IMR-90 (cell line): ENCODE data around the gene TMPRSS5. TPM values are rescaled to one million over a fixed set of nuclear protein-coding genes. Genes with fewer than 3 reads are reported as not detected.

Experiments
- ATAC-seq: fragments of 200-7000 bp; cut with Tn5 transposase; 2 replicates; pipeline ENCODE4 v1.9.1; 2020; ENCODE audit warnings: low read depth, mild to moderate bottlenecking, moderate library complexity
- BruUV-seq: library from RNA; stranded (reverse); fragments of 400-500 nt; replicated peaks from 2 replicates; lab custom pipeline; 2021; lab: Mats Ljungman, UMichigan
- CTCF ChIA-PET: fragments of 300-600 bp; formaldehyde crosslinking; extraction: SDS; loops from one replicate; lab custom pipeline; 2021; ENCODE audit warnings: antibody characterized with exemption; lab: Yijun Ruan, JAX
- POLR2A ChIA-PET: fragments of 300-600 bp; sonication (Branson Sonifier 250); formaldehyde crosslinking; loops from one replicate; lab custom pipeline; 2022; ENCODE audit warnings: antibody characterized with exemption; ENCODE audit not compliant: unreplicated experiment; lab: Charles Lee
- DNase-seq: peaks from one replicate; pipeline ENCODE4 v3.0.0; 2013
- H2AFZ ChIP-seq: replicated peaks from 2 replicates; pipeline ENCODE3; 2013; ENCODE audit warnings: low read length, mild to moderate bottlenecking; ENCODE audit not compliant: poor library complexity
- H2AK5ac ChIP-seq: 2 replicates; pipeline ENCODE4 v1.6.1; 2013; ENCODE audit warnings: low read depth, low read length, inconsistent platforms
- H2AK9ac ChIP-seq: replicated peaks from 2 replicates; pipeline ENCODE3; 2013; ENCODE audit warnings: mild to moderate bottlenecking, low read depth, low read length, moderate library complexity; ENCODE audit not compliant: poor library complexity
- H2BK120ac ChIP-seq: 2 replicates; pipeline ENCODE4 v1.6.1; 2013; ENCODE audit warnings: low read depth, low read length, inconsistent platforms
- H2BK15ac ChIP-seq: 3 replicates; pipeline ENCODE4 v1.6.1; 2013; ENCODE audit warnings: low read depth, low read length, inconsistent platforms
- H2BK20ac ChIP-seq: 2 replicates; pipeline ENCODE4 v1.6.1; 2013; ENCODE audit warnings: low read depth, mild to moderate bottlenecking, inconsistent platforms, low read length, moderate library complexity
- H2BK5ac ChIP-seq: 2 replicates; pipeline ENCODE4 v1.6.1; 2013; ENCODE audit warnings: mild to moderate bottlenecking, low read depth, low read length, inconsistent platforms; ENCODE audit not compliant: poor library complexity, severe bottlenecking
- H3K14ac ChIP-seq: replicated peaks from 2 replicates; pipeline ENCODE4 v1.6.1; 2013; ENCODE audit warnings: low read depth, low read length, inconsistent platforms
- H3K18ac ChIP-seq: 2 replicates; pipeline ENCODE4 v1.6.1; 2013; ENCODE audit warnings: low read depth, low read length, control low read depth
- H3K23ac ChIP-seq: 2 replicates; pipeline ENCODE4 v1.6.1; 2013; ENCODE audit warnings: low read depth, low read length, inconsistent platforms
- H3K27ac ChIP-seq: 2 replicates; pipeline ENCODE4 v1.5.1; 2013; ENCODE audit warnings: mild to moderate bottlenecking, control low read depth, low read length; ENCODE audit not compliant: insufficient read depth
- H3K27me3 ChIP-seq: 2 replicates; pipeline ENCODE4 v1.6.1; 2013; ENCODE audit warnings: low read length; ENCODE audit not compliant: control insufficient read depth, insufficient read depth
- H3K36me3 ChIP-seq: 2 replicates; pipeline ENCODE4 v1.6.1; 2013; ENCODE audit warnings: low read length, mixed read lengths; ENCODE audit not compliant: control insufficient read depth, insufficient read depth
- H3K4ac ChIP-seq: 2 replicates; pipeline ENCODE4 v1.6.1; 2013; ENCODE audit warnings: low read depth, low read length, inconsistent platforms
- H3K4me1 ChIP-seq: 2 replicates; pipeline ENCODE4 v1.6.1; 2013; ENCODE audit warnings: low read length, mixed read lengths; ENCODE audit not compliant: control insufficient read depth, insufficient read depth
- H3K4me2 ChIP-seq: 2 replicates; pipeline ENCODE4 v1.6.1; 2013; ENCODE audit warnings: low read depth, mild to moderate bottlenecking, control low read depth, low read length, moderate library complexity
- H3K4me3 ChIP-seq: 2 replicates; pipeline ENCODE4 v1.5.1; 2013; ENCODE audit warnings: low read depth, mild to moderate bottlenecking, control low read depth, low read length, moderate library complexity; ENCODE audit not compliant: insufficient read depth
- H3K56ac ChIP-seq: 2 replicates; pipeline ENCODE4 v1.6.1; 2013; ENCODE audit warnings: low read length, inconsistent platforms; ENCODE audit not compliant: insufficient read depth; ENCODE audit errors: extremely low read depth
- H3K79me1 ChIP-seq, 2 experiments: 2 replicates each; pipeline ENCODE4 v1.6.1; 2013; ENCODE audit warnings: low read length in 2 of 2, inconsistent platforms in 1 of 2, low read depth in 1 of 2
- H3K9ac ChIP-seq: 2 replicates; pipeline ENCODE4 v1.6.1; 2013; ENCODE audit warnings: low read depth, low read length, control low read depth
- H3K9me1 ChIP-seq: 2 replicates; pipeline ENCODE4 v1.6.1; 2013; ENCODE audit warnings: low read length, inconsistent platforms; ENCODE audit not compliant: insufficient read depth
- H3K9me3 ChIP-seq: 2 replicates; pipeline ENCODE4 v1.6.1; 2013; ENCODE audit warnings: low read length; ENCODE audit not compliant: control insufficient read depth, insufficient read depth
- H4K20me1 ChIP-seq: 2 replicates; pipeline ENCODE4 v1.6.1; 2013; ENCODE audit warnings: low read length, inconsistent platforms; ENCODE audit not compliant: insufficient read depth
- H4K5ac ChIP-seq: 2 replicates; pipeline ENCODE4 v1.6.1; 2013; ENCODE audit warnings: mild to moderate bottlenecking, low read depth, low read length, control low read depth
- H4K8ac ChIP-seq, 2 experiments: 2 replicates each; pipeline ENCODE4 v1.6.1; 2013; ENCODE audit warnings: low read depth in 2 of 2, low read length in 2 of 2, control low read depth in 1 of 2, inconsistent platforms in 1 of 2
- H4K91ac ChIP-seq: 2 replicates; pipeline ENCODE4 v1.6.1; 2013; ENCODE audit warnings: low read depth, low read length, inconsistent platforms; ENCODE audit not compliant: insufficient read depth
- BHLHE40 ChIP-seq: fragments of 150-350 bp; IDR thresholded peaks from 2 replicates; pipeline ENCODE4 v1.6.1; 2016; ENCODE audit warnings: mild to moderate bottlenecking, low read depth, low read length
- CEBPB ChIP-seq: IDR thresholded peaks from 2 replicates; pipeline ENCODE4 v1.6.1; 2012; ENCODE audit warnings: low read depth, low read length, improper control_type of control experiment
- CHD1 ChIP-seq: IDR thresholded peaks from 2 replicates; pipeline ENCODE4 v1.6.1; 2012; ENCODE audit warnings: low read depth, low read length, improper control_type of control experiment
- FOS ChIP-seq: fragments of 150-350 bp; IDR thresholded peaks from 2 replicates; pipeline ENCODE4 v1.6.1; 2016; ENCODE audit warnings: low read depth, low read length
- MAFK ChIP-seq: IDR thresholded peaks from 2 replicates; pipeline ENCODE4 v1.6.1; 2012; ENCODE audit warnings: low read depth, low read length, improper control_type of control experiment
- MAZ ChIP-seq: IDR thresholded peaks from 2 replicates; pipeline ENCODE4 v1.6.1; 2012; ENCODE audit warnings: low read depth, mild to moderate bottlenecking, low read length, improper control_type of control experiment, moderate library complexity, borderline replicate concordance
- MXI1 ChIP-seq: IDR thresholded peaks from 2 replicates; pipeline ENCODE4 v1.6.1; 2012; ENCODE audit warnings: low read depth, mild to moderate bottlenecking, low read length, moderate library complexity, borderline replicate concordance
- NFE2L2 ChIP-seq: fragments of 150-350 bp; IDR thresholded peaks from 2 replicates; pipeline ENCODE4 v1.6.1; 2016; ENCODE audit warnings: low read depth, mild to moderate bottlenecking, low read length
- POLR2A ChIP-seq: IDR thresholded peaks from 2 replicates; pipeline ENCODE4 v1.6.1; 2012; ENCODE audit warnings: mild to moderate bottlenecking, low read depth, low read length
- RAD21 ChIP-seq: IDR thresholded peaks from 2 replicates; pipeline ENCODE4 v1.6.1; 2012; ENCODE audit warnings: low read length, improper control_type of control experiment
- RCOR1 ChIP-seq: IDR thresholded peaks from 2 replicates; pipeline ENCODE4 v1.6.1; 2012; ENCODE audit warnings: mild to moderate bottlenecking, low read length, improper control_type of control experiment; ENCODE audit not compliant: insufficient replicate concordance
- RFX5 ChIP-seq: IDR thresholded peaks from 2 replicates; pipeline ENCODE4 v1.8.0; 2012; ENCODE audit warnings: low read depth, mild to moderate bottlenecking, low read length, moderate library complexity
- SMC3 ChIP-seq: fragments of 150-350 bp; IDR thresholded peaks from 2 replicates; pipeline ENCODE4 v1.6.1; 2016; ENCODE audit warnings: low read depth, mild to moderate bottlenecking, antibody characterized with exemption, low read length, moderate library complexity
- WGBS, 2 experiments: methylation state at CpG; one replicate each; pipeline versions ENCODE4 v1.1.5 to v1.1.7; 2013; ENCODE audit warnings: missing lambda C conversion rate in 2 of 2; ENCODE audit not compliant: insufficient read length in 1 of 2; ENCODE audit errors: extremely low coverage in 2 of 2; 5-methylcytosine and 5-hydroxymethylcytosine counted together
- dilution Hi-C: fragments of 300-500 bp; cut with HindIII; formaldehyde crosslinking; loops from one replicate; pipeline ENCODE4 v1.14.3; 2018; ENCODE audit warnings: low sequenced_read_pairs; ENCODE audit not compliant: unreplicated experiment
- in situ Hi-C: fragments of 300-500 bp; cut with MboI; formaldehyde crosslinking; loops from 3 replicates; pipeline ENCODE4 v1.14.3; 2019; ENCODE audit warnings: low sequenced_read_pairs, inconsistent platforms, mixed read lengths
- intact Hi-C: fragments of 100-400 bp; cut with micrococcal nuclease; formaldehyde crosslinking; loops from 2 replicates; pipeline ENCODE4 v1.10.0; 2022
- polyA plus RNA-seq, 3 experiments: library from polyadenylated mRNA; depleted of rRNA; stranded (reverse); fragments of >200 nt; gene quantifications; 2 replicates each; pipeline ENCODE4 v1.2.3, GENCODE V29; 2012; ENCODE audit warnings: low replicate concordance in 1 of 3
- total RNA-seq: library from RNA; depleted of rRNA; stranded (reverse); fragments of >200 nt; gene quantifications from 2 replicates; pipeline ENCODE4 v1.2.3, GENCODE V29; 2012
- TF ChIP-seq, protein P1 (sequence below): conservative IDR thresholded peaks from 2 replicates; pipeline ENCODE4 v1.5.1; 2012; ENCODE audit warnings: mild to moderate bottlenecking, low read depth, low read length, improper control_type of control experiment
- TF ChIP-seq, protein P2 (sequence below): fragments of 150-350 bp; IDR thresholded peaks from 2 replicates; pipeline ENCODE4 v1.6.1; 2016; ENCODE audit warnings: low read depth, mild to moderate bottlenecking, low read length, moderate library complexity, borderline replicate concordance
- TF ChIP-seq, protein P3 (sequence below): fragments of 150-350 bp; IDR thresholded peaks from 2 replicates; pipeline ENCODE4 v1.6.1; 2017; ENCODE audit warnings: mild to moderate bottlenecking, antibody characterized with exemption, low read length, low read depth

Gene TMPRSS5
- total and polyA plus RNA-seq, 2 of the 4 experiments (the other 2 are of a cell fraction) = under 0.01 to 0.24 TPM

DNA sequence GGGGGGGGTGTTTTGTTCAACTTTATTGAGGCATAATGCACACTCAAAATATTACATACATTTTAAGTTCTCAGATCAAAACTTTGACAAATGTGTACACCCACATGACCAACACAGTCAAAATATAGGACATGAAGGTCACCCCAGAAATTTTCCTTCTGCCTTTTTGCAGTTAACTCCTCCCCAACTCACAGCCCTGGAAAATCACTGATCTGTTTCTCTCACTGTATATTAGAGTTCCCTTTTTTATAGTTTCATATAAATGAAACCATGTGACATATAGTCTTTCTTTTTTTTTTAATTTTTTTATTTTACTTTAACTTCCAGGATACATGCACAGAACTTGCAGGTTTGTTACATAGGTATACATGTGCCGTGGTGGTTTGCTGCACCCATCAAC, 4.6 kb downstream of the TMPRSS5 start:
- dilution Hi-C loops (no loop called here), in situ Hi-C loops (no loop called here), intact Hi-C loops (no loop called here)
- ChIA-PET POLR2A (no interaction called here), CTCF (no interaction called here)
- H3K4me2 ChIP-seq = no peak overlapping the region
- no peak overlapping the region for H2BK5ac ChIP-seq
- H4K5ac ChIP-seq = no peak overlapping the region
- H2BK120ac ChIP-seq = no peak overlapping the region
- no peaks in the 10 kb centered on the region; the same call in 1 of the 2 replicates for H3K27me3 ChIP-seq
- H3K9me3 ChIP-seq = no peaks in the 10 kb centered on the region
- no CpG with 5 or more reads among the region's 1 CpG for WGBS, 2 experiments
- H3K9me1 ChIP-seq = no peaks in the 10 kb centered on the region
- no peak overlapping the region for H2AK9ac ChIP-seq
- no peak overlapping the region for H3K4ac ChIP-seq
- H2AK5ac ChIP-seq = no peak overlapping the region
- H3K4me3 ChIP-seq = no peak overlapping the region
- no peak for ATAC-seq
- H4K91ac ChIP-seq = no peak overlapping the region
- no peak overlapping the region for H2AFZ ChIP-seq
- H3K23ac ChIP-seq = no peak overlapping the region
- no peaks in the 10 kb centered on the region for H4K20me1 ChIP-seq
- H3K56ac ChIP-seq = no peak overlapping the region
- BruUV-seq = no TSS peak
- H3K9ac ChIP-seq = no peak overlapping the region
- no peaks in the 10 kb centered on the region for H3K79me1 ChIP-seq
- no peak overlapping the region for H3K18ac ChIP-seq
- no peaks in the 10 kb centered on the region; the same call in 1 of the 2 replicates for H3K4me1 ChIP-seq
- TF ChIP-seq MXI1 (no peak), NFE2L2 (no peak), BHLHE40 (no peak), SMC3 (no peak), CHD1 (no peak), CEBPB (no peak), FOS (no peak), MAFK (no peak), MAZ (no peak), RFX5 (no peak), RAD21 (no peak), POLR2A (no peak), RCOR1 (no peak)
- TF ChIP-seq, protein P1, sequence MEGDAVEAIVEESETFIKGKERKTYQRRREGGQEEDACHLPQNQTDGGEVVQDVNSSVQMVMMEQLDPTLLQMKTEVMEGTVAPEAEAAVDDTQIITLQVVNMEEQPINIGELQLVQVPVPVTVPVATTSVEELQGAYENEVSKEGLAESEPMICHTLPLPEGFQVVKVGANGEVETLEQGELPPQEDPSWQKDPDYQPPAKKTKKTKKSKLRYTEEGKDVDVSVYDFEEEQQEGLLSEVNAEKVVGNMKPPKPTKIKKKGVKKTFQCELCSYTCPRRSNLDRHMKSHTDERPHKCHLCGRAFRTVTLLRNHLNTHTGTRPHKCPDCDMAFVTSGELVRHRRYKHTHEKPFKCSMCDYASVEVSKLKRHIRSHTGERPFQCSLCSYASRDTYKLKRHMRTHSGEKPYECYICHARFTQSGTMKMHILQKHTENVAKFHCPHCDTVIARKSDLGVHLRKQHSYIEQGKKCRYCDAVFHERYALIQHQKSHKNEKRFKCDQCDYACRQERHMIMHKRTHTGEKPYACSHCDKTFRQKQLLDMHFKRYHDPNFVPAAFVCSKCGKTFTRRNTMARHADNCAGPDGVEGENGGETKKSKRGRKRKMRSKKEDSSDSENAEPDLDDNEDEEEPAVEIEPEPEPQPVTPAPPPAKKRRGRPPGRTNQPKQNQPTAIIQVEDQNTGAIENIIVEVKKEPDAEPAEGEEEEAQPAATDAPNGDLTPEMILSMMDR = no peak
- TF ChIP-seq, protein P2, sequence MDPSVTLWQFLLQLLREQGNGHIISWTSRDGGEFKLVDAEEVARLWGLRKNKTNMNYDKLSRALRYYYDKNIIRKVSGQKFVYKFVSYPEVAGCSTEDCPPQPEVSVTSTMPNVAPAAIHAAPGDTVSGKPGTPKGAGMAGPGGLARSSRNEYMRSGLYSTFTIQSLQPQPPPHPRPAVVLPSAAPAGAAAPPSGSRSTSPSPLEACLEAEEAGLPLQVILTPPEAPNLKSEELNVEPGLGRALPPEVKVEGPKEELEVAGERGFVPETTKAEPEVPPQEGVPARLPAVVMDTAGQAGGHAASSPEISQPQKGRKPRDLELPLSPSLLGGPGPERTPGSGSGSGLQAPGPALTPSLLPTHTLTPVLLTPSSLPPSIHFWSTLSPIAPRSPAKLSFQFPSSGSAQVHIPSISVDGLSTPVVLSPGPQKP = no peak
- TF ChIP-seq, protein P3, sequence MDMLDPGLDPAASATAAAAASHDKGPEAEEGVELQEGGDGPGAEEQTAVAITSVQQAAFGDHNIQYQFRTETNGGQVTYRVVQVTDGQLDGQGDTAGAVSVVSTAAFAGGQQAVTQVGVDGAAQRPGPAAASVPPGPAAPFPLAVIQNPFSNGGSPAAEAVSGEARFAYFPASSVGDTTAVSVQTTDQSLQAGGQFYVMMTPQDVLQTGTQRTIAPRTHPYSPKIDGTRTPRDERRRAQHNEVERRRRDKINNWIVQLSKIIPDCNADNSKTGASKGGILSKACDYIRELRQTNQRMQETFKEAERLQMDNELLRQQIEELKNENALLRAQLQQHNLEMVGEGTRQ = no peak
- no peak overlapping the region for H2BK20ac ChIP-seq
- no peak overlapping the region for H3K14ac ChIP-seq
- no peak overlapping the region for H2BK15ac ChIP-seq
- H4K8ac ChIP-seq = no peak overlapping the region
- no peak overlapping the region for H3K27ac ChIP-seq
- H3K36me3 ChIP-seq = no peaks in the 10 kb centered on the region
- no peak for DNase-seq
